Loucy (cell line): Measurements from ENCODE around the gene CNPPD1.
A peak's percentile ranks its signal among the peaks of the same experiment; 100 is the strongest.

Experiments
- H2AFZ ChIP-seq: fragments of 200-600 bp; sonication (generic); 2 replicates; pipeline ENCODE4 v1.6.0; 2016; ENCODE audit warnings: antibody characterized with exemption, mild to moderate bottlenecking, low read length, moderate library complexity
- H3F3A ChIP-seq: fragments of 200-600 bp; 2 replicates; pipeline ENCODE4 v1.6.0; 2016; ENCODE audit warnings: antibody characterized with exemption, low read depth, mild to moderate bottlenecking
- H3K27me3 ChIP-seq: fragments of 200-600 bp; sonication (generic); 2 replicates; pipeline ENCODE4 v1.6.1; 2014; ENCODE audit warnings: low read length, mild to moderate bottlenecking; ENCODE audit not compliant: insufficient read depth, poor library complexity, severe bottlenecking
- H3K36me3 ChIP-seq: fragments of 200-600 bp; sonication (generic); 2 replicates; pipeline ENCODE4 v1.6.1; 2016; ENCODE audit warnings: low read length; ENCODE audit not compliant: insufficient read depth
- H3K4me1 ChIP-seq: fragments of 200-600 bp; sonication (generic); 2 replicates; pipeline ENCODE4 v1.5.1; 2014; ENCODE audit warnings: low read length, mild to moderate bottlenecking; ENCODE audit not compliant: insufficient read depth, poor library complexity, severe bottlenecking
- H3K4me2 ChIP-seq: fragments of 200-600 bp; sonication (generic); 2 replicates; pipeline ENCODE4 v1.6.0; 2014; ENCODE audit warnings: antibody characterized with exemption, low read length, low read depth, mild to moderate bottlenecking; ENCODE audit not compliant: poor library complexity, severe bottlenecking
- H3K4me3 ChIP-seq: fragments of 200-600 bp; sonication (generic); 2 replicates; pipeline ENCODE4 v1.5.1; 2014; ENCODE audit warnings: low read length, mild to moderate bottlenecking, mixed read lengths; ENCODE audit not compliant: poor library complexity, severe bottlenecking
- H3K79me2 ChIP-seq: fragments of 200-600 bp; sonication (generic); 2 replicates; pipeline ENCODE4 v1.6.1; 2014; ENCODE audit warnings: low read length; ENCODE audit not compliant: insufficient read depth
- H3K9ac ChIP-seq: fragments of 200-600 bp; sonication (generic); 2 replicates; pipeline ENCODE4 v1.6.0; 2014; ENCODE audit warnings: mild to moderate bottlenecking, low read depth, low read length, moderate library complexity; ENCODE audit not compliant: poor library complexity, severe bottlenecking
- H3K9me2 ChIP-seq: fragments of 200-600 bp; sonication (generic); replicated peaks from 2 replicates; pipeline ENCODE4 v1.6.1; 2016; ENCODE audit warnings: low read depth, low read length, mixed read lengths
- H3K9me3 ChIP-seq: fragments of 200-600 bp; sonication (generic); 2 replicates; pipeline ENCODE4 v1.6.1; 2014; ENCODE audit warnings: mild to moderate bottlenecking, antibody characterized with exemption, low read length, low read depth; ENCODE audit not compliant: insufficient read depth
- H4K20me1 ChIP-seq: fragments of 200-600 bp; sonication (generic); 2 replicates; pipeline ENCODE4 v1.6.0; 2014; ENCODE audit warnings: antibody characterized with exemption, low read length, mild to moderate bottlenecking; ENCODE audit not compliant: insufficient read depth, poor library complexity, severe bottlenecking
- EZH2phosphoT487 ChIP-seq: fragments of 200-600 bp; IDR thresholded peaks from 2 replicates; pipeline ENCODE4 v1.6.1; 2018; ENCODE audit warnings: antibody characterized with exemption, mild to moderate bottlenecking, moderate library complexity, borderline replicate concordance
- TF ChIP-seq, protein P1 (sequence below): fragments of 200-600 bp; sonication (generic); conservative IDR thresholded peaks from 2 replicates; pipeline ENCODE4 v1.5.1; 2014; ENCODE audit warnings: mild to moderate bottlenecking, antibody characterized with exemption, low read length

CNPPD1 gene

GRCh38 chr2:219179601-219180465, 3.1 kb upstream of the CNPPD1 start:
- H3K27me3 ChIP-seq, result no peaks in the 10 kb centered on the region
- H3K36me3 ChIP-seq, result peaks cover 41% of the 10 kb centered on the region; the same call in 1 of the 2 replicates
- H3K9ac ChIP-seq, result peak overlapping the region; percentile 85

GRCh38 chr2:219178377-219179175, 1.9 kb upstream of the CNPPD1 start:
- Histone ChIP-seq H3K4me3 (peak overlapping the region; percentile 97), H4K20me1 (peaks cover 32% of the 10 kb centered on the region), H3K4me2 (peak overlapping the region; percentile 88), H3K9me3 (no peaks in the 10 kb centered on the region), H2AFZ (peak overlapping the region; percentile 80; the same call in 1 of the 2 replicates), H3K36me3 (peaks cover 36% of the 10 kb centered on the region; the same call in 1 of the 2 replicates), H3K79me2 (peaks cover 62% of the 10 kb centered on the region), H3K27me3 (no peaks in the 10 kb centered on the region), H3K9me2 (no peaks in the 10 kb centered on the region), H3K4me1 (peaks cover 43% of the 10 kb centered on the region), H3F3A (peaks cover 9% of the 10 kb centered on the region; the same call in 1 of the 2 replicates), H3K9ac (peak overlapping the region; percentile 85)
- TF ChIP-seq, protein P1, sequence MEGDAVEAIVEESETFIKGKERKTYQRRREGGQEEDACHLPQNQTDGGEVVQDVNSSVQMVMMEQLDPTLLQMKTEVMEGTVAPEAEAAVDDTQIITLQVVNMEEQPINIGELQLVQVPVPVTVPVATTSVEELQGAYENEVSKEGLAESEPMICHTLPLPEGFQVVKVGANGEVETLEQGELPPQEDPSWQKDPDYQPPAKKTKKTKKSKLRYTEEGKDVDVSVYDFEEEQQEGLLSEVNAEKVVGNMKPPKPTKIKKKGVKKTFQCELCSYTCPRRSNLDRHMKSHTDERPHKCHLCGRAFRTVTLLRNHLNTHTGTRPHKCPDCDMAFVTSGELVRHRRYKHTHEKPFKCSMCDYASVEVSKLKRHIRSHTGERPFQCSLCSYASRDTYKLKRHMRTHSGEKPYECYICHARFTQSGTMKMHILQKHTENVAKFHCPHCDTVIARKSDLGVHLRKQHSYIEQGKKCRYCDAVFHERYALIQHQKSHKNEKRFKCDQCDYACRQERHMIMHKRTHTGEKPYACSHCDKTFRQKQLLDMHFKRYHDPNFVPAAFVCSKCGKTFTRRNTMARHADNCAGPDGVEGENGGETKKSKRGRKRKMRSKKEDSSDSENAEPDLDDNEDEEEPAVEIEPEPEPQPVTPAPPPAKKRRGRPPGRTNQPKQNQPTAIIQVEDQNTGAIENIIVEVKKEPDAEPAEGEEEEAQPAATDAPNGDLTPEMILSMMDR, result no peak
- no peak for TF ChIP-seq EZH2phosphoT487

More at GRCh38 chr2:219179601-219180465, 3.1 kb upstream of the CNPPD1 start:
- peaks cover 28% of the 10 kb centered on the region for H4K20me1 ChIP-seq
- peak overlapping the region; percentile 97 for H3K4me3 ChIP-seq
- H2AFZ ChIP-seq, result no peak overlapping the region
- H3F3A ChIP-seq, result peaks cover 9% of the 10 kb centered on the region; the same call in 1 of the 2 replicates
- H3K79me2 ChIP-seq, result peaks cover 51% of the 10 kb centered on the region
- no peak for TF ChIP-seq EZH2phosphoT487
- TF ChIP-seq, protein P1, result no peak
- peak overlapping the region; percentile 88 for H3K4me2 ChIP-seq
- no peaks in the 10 kb centered on the region for H3K9me2 ChIP-seq
- peaks cover 40% of the 10 kb centered on the region for H3K4me1 ChIP-seq
- no peaks in the 10 kb centered on the region for H3K9me3 ChIP-seq

GRCh38 chr2:219177552-219178376, 1.0 kb upstream of the CNPPD1 start, which contains the start of gene RETREG2:
Gene RETREG2, plus strand, starts transcription at chr2:219178275. Its CDS starts 78 bp downstream, at chr2:219178353.
- peak within 1 kb of the TSS; percentile 80 for H2AFZ ChIP-seq

More at GRCh38 chr2:219177552-219178376, 1.0 kb upstream of the CNPPD1 start, which contains the start of gene RETREG2:
- peak within 1 kb of the TSS; percentile 97 for H3K4me3 ChIP-seq
- no peaks in the 10 kb centered on the region for H3K9me2 ChIP-seq
- peaks cover 62% of the 10 kb centered on the region for H3K79me2 ChIP-seq
- no peaks in the 10 kb centered on the region for H3K27me3 ChIP-seq
- H3F3A ChIP-seq, result peaks cover 9% of the 10 kb centered on the region; the same call in 1 of the 2 replicates
- peak within 1 kb of the TSS; percentile 92 for H3K4me2 ChIP-seq
- peaks cover 32% of the 10 kb centered on the region for H4K20me1 ChIP-seq
- H3K36me3 ChIP-seq, result peaks cover 30% of the 10 kb centered on the region; the same call in 1 of the 2 replicates
- H3K4me1 ChIP-seq, result peaks cover 41% of the 10 kb centered on the region
- H3K9me3 ChIP-seq, result no peaks in the 10 kb centered on the region
- peak within 1 kb of the TSS; percentile 85 for H3K9ac ChIP-seq
- TF ChIP-seq, protein P1, result no peak; the same call in 1 of the 2 replicates
- no peak for TF ChIP-seq EZH2phosphoT487
